HEK293T (cell line): ENCODE data around the gene ARHGEF28.

Experiments
- CTCF ChIA-PET: fragments of 350-600 bp; formaldehyde crosslinking; extraction: SDS; loops from one replicate; lab custom pipeline; 2021; ENCODE audit warnings: antibody characterized with exemption, inconsistent platforms; lab: Yijun Ruan, JAX
- POLR2A ChIA-PET: fragments of 350-600 bp; formaldehyde crosslinking; extraction: SDS; loops from one replicate; lab custom pipeline; 2020; ENCODE audit warnings: antibody characterized with exemption, inconsistent platforms; lab: Yijun Ruan, JAX
- DNase-seq: peaks from one replicate; pipeline ENCODE4 v3.0.0; 2012; ENCODE audit warnings: mixed read lengths; ENCODE audit errors: extremely low spot score
- ARNT ChIP-seq: fragments of 450-650 bp; IDR thresholded peaks from 2 replicates; pipeline ENCODE4 v1.6.1; 2017; ENCODE audit warnings: mild to moderate bottlenecking
- BHLHE40 ChIP-seq: fragments of 450-650 bp; IDR thresholded peaks from 2 replicates; pipeline ENCODE4 v1.6.1; 2016; ENCODE audit warnings: mild to moderate bottlenecking, moderate library complexity, borderline replicate concordance
- CTBP1 ChIP-seq: fragments of 450-650 bp; IDR thresholded peaks from 2 replicates; pipeline ENCODE4 v1.6.1; 2016; ENCODE audit warnings: borderline replicate concordance
- ELF4 ChIP-seq: fragments of 450-650 bp; IDR thresholded peaks from 2 replicates; pipeline ENCODE4 v1.6.1; 2017; ENCODE audit warnings: antibody characterized with exemption
- FOXA1 ChIP-seq: fragments of 450-650 bp; IDR thresholded peaks from 2 replicates; pipeline ENCODE4 v1.6.1; 2016; ENCODE audit warnings: mild to moderate bottlenecking
- FOXK2 ChIP-seq: fragments of 450-650 bp; IDR thresholded peaks from 2 replicates; pipeline ENCODE4 v1.6.1; 2016; ENCODE audit warnings: mild to moderate bottlenecking
- FOXM1 ChIP-seq: fragments of 450-650 bp; IDR thresholded peaks from 2 replicates; pipeline ENCODE4 v1.6.1; 2017; ENCODE audit warnings: mild to moderate bottlenecking, borderline replicate concordance
- HDGF ChIP-seq: fragments of 450-650 bp; IDR thresholded peaks from 2 replicates; pipeline ENCODE4 v1.6.1; 2017; ENCODE audit warnings: antibody characterized with exemption, borderline replicate concordance
- L3MBTL2 ChIP-seq: fragments of 450-650 bp; conservative IDR thresholded peaks from 2 replicates; pipeline ENCODE4 v1.6.1; 2016; ENCODE audit warnings: mild to moderate bottlenecking
- LEF1 ChIP-seq: fragments of 450-650 bp; IDR thresholded peaks from 2 replicates; pipeline ENCODE4 v1.6.1; 2017; ENCODE audit warnings: mild to moderate bottlenecking, borderline replicate concordance
- NFRKB ChIP-seq: fragments of 450-650 bp; IDR thresholded peaks from 2 replicates; pipeline ENCODE4 v1.6.1; 2016; ENCODE audit warnings: mild to moderate bottlenecking, moderate library complexity
- SP1 ChIP-seq: fragments of 450-650 bp; IDR thresholded peaks from 2 replicates; pipeline ENCODE4 v1.6.1; 2017
- SUZ12 ChIP-seq: fragments of 450-650 bp; IDR thresholded peaks from 2 replicates; pipeline ENCODE4 v1.6.1; 2016; ENCODE audit warnings: mild to moderate bottlenecking
- TARDBP ChIP-seq: fragments of 450-650 bp; IDR thresholded peaks from 2 replicates; pipeline ENCODE4 v1.6.1; 2016
- ZNF384 ChIP-seq: fragments of 450-650 bp; IDR thresholded peaks from 2 replicates; pipeline ENCODE4 v1.6.1; 2016
- TF ChIP-seq, protein P1 (sequence below): fragments of 450-650 bp; IDR thresholded peaks from 2 replicates; pipeline ENCODE4 v1.6.1; 2016

Gene ARHGEF28

DNA sequence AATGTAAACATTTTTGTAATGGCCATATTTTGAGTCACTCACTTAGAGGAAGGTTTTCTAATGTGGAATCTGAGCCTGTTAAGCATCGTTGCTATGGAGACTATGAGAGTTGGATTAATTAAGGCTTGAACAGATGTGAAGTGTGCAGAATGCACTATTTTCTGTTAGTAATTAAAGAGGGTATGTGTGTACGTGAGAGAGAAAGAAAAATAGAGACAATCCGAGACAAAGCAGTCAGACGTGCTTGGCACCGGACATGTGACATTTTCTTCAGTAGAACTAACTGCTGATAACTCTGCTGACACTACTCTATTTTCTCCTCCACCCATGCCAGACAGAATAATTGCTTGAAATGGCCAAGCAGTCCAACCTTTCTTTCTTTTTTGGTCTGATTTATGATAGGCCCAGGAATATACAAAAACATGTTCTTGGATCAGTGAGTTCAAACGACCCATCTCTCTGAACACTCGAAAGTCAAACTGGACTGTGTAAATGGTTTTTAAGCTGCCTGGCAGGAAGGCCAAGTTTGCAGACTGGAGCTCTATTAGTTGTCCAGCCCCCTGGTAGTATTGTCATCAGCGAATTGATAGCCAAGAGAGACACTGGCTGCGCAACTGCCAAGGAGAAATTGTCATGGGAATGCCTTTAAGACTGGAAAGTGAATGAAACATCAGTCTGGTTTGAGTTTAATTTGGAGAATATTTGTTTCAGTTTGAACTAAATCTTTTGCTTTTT is 322.1 kb downstream of the ARHGEF28 start:
- no peak for DNase-seq
- TF ChIP-seq HDGF (no peak), ELF4 (no peak)
- CTCF ChIA-PET: interaction anchor here (0.7 kb wide), 1 partner anchor 60 kb away, joined by 6 read pairs; no protein-coding TSS in a partner anchor
- POLR2A ChIA-PET: no interaction called here

DNA sequence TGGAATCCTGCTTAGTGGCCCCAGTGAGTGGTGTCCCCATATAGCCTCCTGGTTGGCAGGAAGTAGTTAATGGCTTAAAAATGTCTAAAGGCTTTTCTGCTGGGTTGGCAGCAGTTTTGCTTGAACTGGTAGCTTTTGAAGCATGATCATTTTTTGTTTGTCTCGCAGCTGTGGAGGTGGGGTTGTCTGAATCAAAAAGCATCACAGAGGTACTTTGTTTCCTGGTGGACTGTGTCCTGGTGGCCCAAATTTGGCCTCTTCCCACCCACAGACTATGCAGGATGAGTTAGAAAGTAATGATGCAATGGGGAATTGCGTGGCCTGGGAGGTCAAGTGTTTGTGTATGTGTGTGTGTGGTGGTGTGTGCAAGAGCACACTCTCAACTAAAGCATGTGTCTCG is 322.7 kb downstream of the ARHGEF28 start:
- no peak for DNase-seq
- TF ChIP-seq ARNT (no peak), FOXM1 (no peak), HDGF (no peak), SP1 (no peak), FOXK2 (no peak), CTBP1 (no peak), FOXA1 (no peak), BHLHE40 (no peak), ELF4 (no peak), NFRKB (no peak), L3MBTL2 (no peak), TARDBP (no peak), SUZ12 (no peak), ZNF384 (no peak), LEF1 (no peak)
- TF ChIP-seq, protein P1, sequence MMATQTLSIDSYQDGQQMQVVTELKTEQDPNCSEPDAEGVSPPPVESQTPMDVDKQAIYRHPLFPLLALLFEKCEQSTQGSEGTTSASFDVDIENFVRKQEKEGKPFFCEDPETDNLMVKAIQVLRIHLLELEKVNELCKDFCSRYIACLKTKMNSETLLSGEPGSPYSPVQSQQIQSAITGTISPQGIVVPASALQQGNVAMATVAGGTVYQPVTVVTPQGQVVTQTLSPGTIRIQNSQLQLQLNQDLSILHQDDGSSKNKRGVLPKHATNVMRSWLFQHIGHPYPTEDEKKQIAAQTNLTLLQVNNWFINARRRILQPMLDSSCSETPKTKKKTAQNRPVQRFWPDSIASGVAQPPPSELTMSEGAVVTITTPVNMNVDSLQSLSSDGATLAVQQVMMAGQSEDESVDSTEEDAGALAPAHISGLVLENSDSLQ: no peak
- POLR2A ChIA-PET: no interaction called here
- CTCF ChIA-PET: no interaction called here

DNA sequence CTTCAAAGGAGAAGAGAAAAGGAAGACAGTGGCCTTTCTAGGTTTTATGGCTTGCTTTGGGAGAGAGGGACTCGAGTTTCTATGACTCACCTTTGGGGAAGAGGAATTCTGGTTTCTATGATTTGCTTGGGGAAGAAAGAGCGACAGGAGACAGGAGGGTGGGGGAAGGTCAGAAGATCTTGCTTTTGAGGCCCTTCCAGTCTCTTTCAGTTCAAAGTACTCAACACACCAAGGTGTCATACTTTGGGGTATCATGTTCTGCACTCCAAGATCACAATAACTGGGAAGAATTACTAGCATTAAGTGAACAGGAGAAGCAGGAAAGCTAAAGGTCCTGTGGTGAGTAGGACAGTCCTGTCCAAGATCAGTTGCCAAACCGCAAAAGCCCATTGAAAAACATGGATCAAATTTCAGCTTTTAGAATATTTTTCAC is 324.5 kb downstream of the ARHGEF28 start:
- POLR2A ChIA-PET: no interaction called here
- TF ChIP-seq FOXA1: no peak
- TF ChIP-seq L3MBTL2: no peak
- no peak for TF ChIP-seq SP1
- CTCF ChIA-PET: no interaction called here
- DNase-seq: no peak

DNA sequence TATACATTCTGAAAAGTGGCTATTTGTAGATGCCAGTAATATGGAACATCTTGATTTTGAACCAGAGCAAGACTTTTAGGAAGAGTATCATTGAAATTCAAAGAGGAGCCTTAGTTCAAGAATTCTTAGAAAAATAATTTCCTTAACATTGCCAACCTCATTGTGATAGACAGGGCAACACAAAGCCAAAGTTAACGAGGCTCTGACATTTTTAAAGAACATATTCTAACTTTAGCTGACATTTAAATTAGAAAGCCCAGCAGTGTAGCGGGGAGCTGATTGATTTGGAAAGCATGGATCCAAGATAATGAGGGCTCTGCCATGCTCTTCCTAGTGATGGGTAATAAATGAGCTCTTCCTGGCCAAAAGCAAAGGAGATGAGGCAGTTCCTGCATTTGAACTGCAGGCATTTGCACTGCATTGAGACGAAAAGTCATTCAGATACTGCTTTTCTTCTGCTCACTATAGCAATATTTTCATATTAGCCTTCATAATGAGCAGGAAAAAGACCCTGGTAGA is 325.0 kb downstream of the ARHGEF28 start:
- no peak for DNase-seq
- TF ChIP-seq CTBP1: no peak
- ChIA-PET CTCF (no interaction called here), POLR2A (no interaction called here)

DNA sequence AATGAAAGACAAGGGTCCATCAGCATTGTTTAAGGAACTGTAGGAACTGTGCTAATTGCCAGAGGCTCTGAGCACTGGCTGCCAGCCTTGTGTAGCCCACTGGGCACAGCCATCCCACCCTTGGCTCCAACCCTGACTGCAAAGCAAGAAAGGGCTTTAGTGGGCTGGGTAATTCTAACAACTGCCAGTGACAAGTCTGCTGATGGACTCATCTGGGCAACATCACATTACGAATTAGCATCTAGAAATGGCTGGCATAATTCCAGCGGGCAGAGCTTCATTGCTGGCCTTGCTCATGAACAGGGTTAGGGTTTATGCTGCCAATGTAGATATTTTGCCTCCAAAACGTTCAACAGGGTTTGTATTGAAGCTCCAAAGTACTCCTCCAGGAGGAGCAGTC is 326.9 kb downstream of the ARHGEF28 start:
- ChIA-PET POLR2A (no interaction called here), CTCF (no interaction called here)

DNA sequence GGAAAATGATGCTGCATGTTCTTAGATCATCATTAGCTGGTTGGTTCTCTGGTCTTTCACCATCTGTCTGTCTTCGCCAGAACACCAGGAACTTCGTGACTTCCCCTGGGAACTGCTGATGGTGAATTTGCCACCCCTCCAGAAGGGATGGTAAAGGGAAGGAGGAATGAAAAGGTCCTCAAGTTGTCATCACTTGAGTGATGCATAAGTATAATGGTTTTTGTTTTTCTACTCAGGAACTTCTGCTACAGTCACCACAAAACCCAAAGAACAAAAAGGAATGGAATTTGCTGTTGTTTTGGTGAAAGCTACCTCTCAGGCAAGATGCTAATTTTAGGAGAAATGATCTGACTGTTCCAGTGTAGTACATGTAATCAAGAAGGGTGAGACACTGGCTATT is 328.4 kb downstream of the ARHGEF28 start:
- DNase-seq: no peak
- CTCF ChIA-PET: no interaction called here
- TF ChIP-seq ELF4 (no peak), NFRKB (no peak), LEF1 (no peak), TARDBP (no peak), CTBP1 (no peak), FOXA1 (no peak), ZNF384 (no peak), FOXM1 (no peak), BHLHE40 (no peak), SP1 (no peak), FOXK2 (no peak), L3MBTL2 (no peak), HDGF (no peak), ARNT (no peak), SUZ12 (no peak)
- TF ChIP-seq, protein P1: no peak
- POLR2A ChIA-PET: no interaction called here

More for the DNA sequence above, 326.9 kb downstream of the ARHGEF28 start:
- TF ChIP-seq LEF1 (no peak), ELF4 (no peak), FOXK2 (no peak), CTBP1 (no peak), ARNT (no peak), NFRKB (no peak), SP1 (no peak)
- DNase-seq: no peak

DNA sequence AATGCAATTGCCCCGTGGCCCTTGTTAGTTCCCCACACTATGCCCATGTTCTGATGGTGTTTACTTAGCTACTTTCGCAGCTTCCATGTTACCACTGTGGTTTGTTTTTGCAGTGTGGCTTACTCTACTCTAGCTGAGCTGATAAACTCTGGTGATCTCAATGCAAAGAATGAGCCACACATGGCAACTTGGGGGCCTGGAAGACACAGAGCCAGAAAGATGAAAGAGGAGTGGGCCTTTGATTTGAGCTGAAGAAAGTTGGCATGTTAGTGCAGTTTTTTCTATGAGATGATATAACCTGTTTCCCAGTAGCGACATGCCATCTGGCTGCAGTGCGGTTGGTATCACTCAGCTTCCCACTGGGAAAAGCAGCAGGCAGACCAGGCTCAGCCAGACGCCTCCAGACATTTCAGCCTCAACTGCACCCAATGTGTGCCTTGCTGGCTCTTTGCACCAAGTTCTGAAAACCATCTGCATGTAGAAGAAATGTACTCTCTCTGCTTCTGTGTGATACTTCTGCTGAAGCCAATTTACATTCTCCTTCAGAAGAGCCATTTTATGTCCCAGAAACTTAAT is 329.4 kb downstream of the ARHGEF28 start:
- DNase-seq: no peak
- no peak for TF ChIP-seq ELF4
- no peak for TF ChIP-seq FOXM1
- no peak for TF ChIP-seq CTBP1
- no peak for TF ChIP-seq FOXK2
- no peak for TF ChIP-seq HDGF
- TF ChIP-seq ZNF384: no peak
- no peak for TF ChIP-seq LEF1
- ChIA-PET POLR2A (no interaction called here), CTCF (interaction anchor here (0.8 to 1.1 kb wide), 2 partner anchors 8 to 9 kb away, joined by 3 to 4 read pairs; no protein-coding TSS in a partner anchor)
